Trophoblast cell (in vitro differentiated cells and primary cell): ENCODE results near the gene GFPT2.

Experiments
- DNase-seq, 2 donors: peaks; one replicate each; pipeline ENCODE4 v3.0.0-alpha.2; 2016
- H2AFZ ChIP-seq: 2 replicates; pipeline ENCODE4 v1.6.1; 2013; ENCODE audit warnings: low read length, moderate library complexity, mild to moderate bottlenecking; ENCODE audit not compliant: insufficient read depth, poor library complexity
- H2AK5ac ChIP-seq: 2 replicates; pipeline ENCODE4 v1.6.1; 2013; ENCODE audit warnings: mild to moderate bottlenecking, low read length
- H2BK120ac ChIP-seq: 2 replicates; pipeline ENCODE4 v1.6.1; 2013; ENCODE audit warnings: low read length, mild to moderate bottlenecking, moderate library complexity; ENCODE audit not compliant: insufficient read depth, poor library complexity
- H2BK12ac ChIP-seq: 2 replicates; pipeline ENCODE4 v1.6.1; 2013; ENCODE audit warnings: mild to moderate bottlenecking, low read length, moderate library complexity
- H2BK5ac ChIP-seq: 2 replicates; pipeline ENCODE4 v1.6.1; 2013; ENCODE audit warnings: low read length, low read depth, moderate library complexity, mild to moderate bottlenecking; ENCODE audit not compliant: poor library complexity
- H3K14ac ChIP-seq: 2 replicates; pipeline ENCODE4 v1.6.1; 2013; ENCODE audit warnings: mild to moderate bottlenecking, low read length
- H3K18ac ChIP-seq: 2 replicates; pipeline ENCODE4 v1.6.1; 2013; ENCODE audit warnings: mild to moderate bottlenecking, low read length
- H3K23ac ChIP-seq: 2 replicates; pipeline ENCODE4 v1.6.1; 2013; ENCODE audit warnings: low read length
- H3K27ac ChIP-seq: 2 replicates; pipeline ENCODE4 v1.5.1; 2013; ENCODE audit warnings: low read depth, mild to moderate bottlenecking, inconsistent platforms, low read length, moderate library complexity
- H3K27me3 ChIP-seq: 2 replicates; pipeline ENCODE4 v1.6.1; 2013; ENCODE audit warnings: inconsistent platforms, mild to moderate bottlenecking, low read length, moderate library complexity; ENCODE audit not compliant: insufficient read depth
- H3K36me3 ChIP-seq, 2 experiments: 1 replicate in 1 of 2; 2 replicates in 1 of 2; pipeline ENCODE4 v1.6.1; 2013; ENCODE audit warnings: low read length in 2 of 2, mild to moderate bottlenecking in 2 of 2, moderate library complexity in 1 of 2; ENCODE audit not compliant: insufficient read depth in 2 of 2, control insufficient read depth in 1 of 2
- H3K4ac ChIP-seq: 2 replicates; pipeline ENCODE4 v1.6.1; 2013; ENCODE audit warnings: low read depth, mild to moderate bottlenecking, low read length, moderate library complexity
- H3K4me1 ChIP-seq, 2 experiments: 1 replicate in 1 of 2; 2 replicates in 1 of 2; pipeline ENCODE4 v1.6.1; 2013; ENCODE audit warnings: low read length in 2 of 2, mild to moderate bottlenecking in 2 of 2, moderate library complexity in 1 of 2; ENCODE audit not compliant: insufficient read depth in 2 of 2, control insufficient read depth in 1 of 2
- H3K4me2 ChIP-seq: 2 replicates; pipeline ENCODE4 v1.6.1; 2013; ENCODE audit warnings: inconsistent platforms, mild to moderate bottlenecking, low read length, moderate library complexity
- H3K4me3 ChIP-seq: 2 replicates; pipeline ENCODE4 v1.5.1; 2013; ENCODE audit warnings: mild to moderate bottlenecking, low read depth, low read length, inconsistent platforms
- H3K79me1 ChIP-seq: one replicate; pipeline ENCODE4 v1.6.1; 2013; ENCODE audit warnings: low read length
- H3K79me2 ChIP-seq: 2 replicates; pipeline ENCODE4 v1.6.1; 2013; ENCODE audit warnings: low read length, mild to moderate bottlenecking; ENCODE audit not compliant: control insufficient read depth, insufficient read depth, poor library complexity
- H3K9ac ChIP-seq: 2 replicates; pipeline ENCODE4 v1.6.1; 2013; ENCODE audit warnings: mild to moderate bottlenecking, low read length
- H3K9me3 ChIP-seq: 2 replicates; pipeline ENCODE4 v1.6.1; 2013; ENCODE audit warnings: low read depth, mild to moderate bottlenecking, control low read depth, inconsistent platforms, low read length; ENCODE audit not compliant: insufficient read depth
- H4K12ac ChIP-seq: 2 replicates; pipeline ENCODE4 v1.6.1; 2013; ENCODE audit warnings: low read depth, mild to moderate bottlenecking, low read length, moderate library complexity
- H4K8ac ChIP-seq: 2 replicates; pipeline ENCODE4 v1.6.1; 2013; ENCODE audit warnings: low read depth, mild to moderate bottlenecking, low read length, moderate library complexity
- H4K91ac ChIP-seq: one replicate; pipeline ENCODE4 v1.6.1; 2013; ENCODE audit warnings: low read depth, mild to moderate bottlenecking, low read length, moderate library complexity
- WGBS: extraction: QIAGEN DNeasy Blood & Tissue Kit; methylation state at CpG from one replicate; pipeline ENCODE4 v1.1.7; 2013; ENCODE audit warnings: missing lambda C conversion rate; ENCODE audit not compliant: insufficient read length, insufficient coverage; ENCODE audit errors: extremely low coverage; 5-methylcytosine and 5-hydroxymethylcytosine counted together

GFPT2 gene

GRCh38 chr5:180380441-180380840, 27.3 kb upstream of the GFPT2 start:
- H2BK12ac ChIP-seq: no peak overlapping the region
- no peaks in the 10 kb centered on the region for H3K36me3 ChIP-seq
- no peak overlapping the region for H3K18ac ChIP-seq
- no peaks in the 10 kb centered on the region for H3K27me3 ChIP-seq
- no peak overlapping the region for H3K9ac ChIP-seq
- no peak overlapping the region for H4K8ac ChIP-seq
- H2AK5ac ChIP-seq: no peak overlapping the region
- no peaks in the 10 kb centered on the region for H3K79me1 ChIP-seq
- no peak overlapping the region for H3K4me2 ChIP-seq
- H3K4ac ChIP-seq: no peak overlapping the region
- H3K23ac ChIP-seq: no peak overlapping the region
- no peak overlapping the region for H4K12ac ChIP-seq
- WGBS: no CpG with 5 or more reads among the region's 10 CpGs
- no peaks in the 10 kb centered on the region for H3K79me2 ChIP-seq
- H3K4me3 ChIP-seq: no peak overlapping the region
- no peak overlapping the region for H3K14ac ChIP-seq
- H2AFZ ChIP-seq: no peak overlapping the region
- no peaks in the 10 kb centered on the region for H3K9me3 ChIP-seq
- no peak overlapping the region for H4K91ac ChIP-seq
- H2BK120ac ChIP-seq: no peak overlapping the region
- H3K4me1 ChIP-seq: no peaks in the 10 kb centered on the region
- no peak overlapping the region for H3K27ac ChIP-seq
- H2BK5ac ChIP-seq: no peak overlapping the region
- DNase-seq: no peak

GRCh38 chr5:180379355-180380070, 26.4 kb upstream of the GFPT2 start:
- H3K9ac ChIP-seq: no peak overlapping the region
- no peaks in the 10 kb centered on the region for H3K4me1 ChIP-seq
- H3K79me2 ChIP-seq: no peaks in the 10 kb centered on the region
- H4K91ac ChIP-seq: no peak overlapping the region
- H3K27ac ChIP-seq: no peak overlapping the region
- H4K12ac ChIP-seq: no peak overlapping the region
- no peak overlapping the region for H3K4me3 ChIP-seq
- H3K4me2 ChIP-seq: no peak overlapping the region
- H2BK5ac ChIP-seq: no peak overlapping the region
- H3K23ac ChIP-seq: no peak overlapping the region
- no peaks in the 10 kb centered on the region for H3K79me1 ChIP-seq
- no CpG with 5 or more reads among the region's 31 CpGs for WGBS
- no peak overlapping the region for H2BK12ac ChIP-seq
- no peak overlapping the region for H3K18ac ChIP-seq
- no peak overlapping the region for H2BK120ac ChIP-seq
- H3K9me3 ChIP-seq: peaks cover 3% of the 10 kb centered on the region
- H3K27me3 ChIP-seq: no peaks in the 10 kb centered on the region
- no peak overlapping the region for H4K8ac ChIP-seq
- no peaks in the 10 kb centered on the region for H3K36me3 ChIP-seq
- no peak overlapping the region for H3K14ac ChIP-seq
- H2AFZ ChIP-seq: no peak overlapping the region
- H2AK5ac ChIP-seq: no peak overlapping the region
- no peak for DNase-seq
- H3K4ac ChIP-seq: no peak overlapping the region

- Histone ChIP-seq H3K23ac (no peak overlapping the region), H3K14ac (no peak overlapping the region), H4K12ac (no peak overlapping the region), H4K91ac (no peak overlapping the region), H3K36me3 (no peaks in the 10 kb centered on the region), H3K18ac (no peak overlapping the region), H3K4ac (no peak overlapping the region), H3K79me1 (no peaks in the 10 kb centered on the region), H4K8ac (no peak overlapping the region), H3K4me1 (no peaks in the 10 kb centered on the region), H2BK120ac (no peak overlapping the region), H3K4me3 (no peak overlapping the region), H2BK12ac (no peak overlapping the region), H3K79me2 (no peaks in the 10 kb centered on the region), H2BK5ac (no peak overlapping the region), H2AK5ac (no peak overlapping the region), H3K27me3 (no peaks in the 10 kb centered on the region), H3K9me3 (peaks cover 3% of the 10 kb centered on the region), H3K4me2 (no peak overlapping the region), H3K27ac (no peak overlapping the region), H3K9ac (no peak overlapping the region), H2AFZ (no peak overlapping the region)
- DNase-seq: no peak
- no CpG with 5 or more reads among the region's 9 CpGs for WGBS
Measured at GRCh38 chr5:180378438-180379344, 25.6 kb upstream of the GFPT2 start.

GRCh38 chr5:180377556-180378197, 24.5 kb upstream of the GFPT2 start:
- Histone ChIP-seq H3K14ac (no peak overlapping the region), H4K12ac (no peak overlapping the region), H4K91ac (no peak overlapping the region), H3K27me3 (no peaks in the 10 kb centered on the region), H3K4me3 (no peak overlapping the region), H3K23ac (no peak overlapping the region), H3K4me1 (no peaks in the 10 kb centered on the region), H2AFZ (no peak overlapping the region), H2BK12ac (no peak overlapping the region), H2AK5ac (no peak overlapping the region), H3K79me2 (no peaks in the 10 kb centered on the region), H3K36me3 (no peaks in the 10 kb centered on the region), H2BK5ac (no peak overlapping the region), H3K18ac (no peak overlapping the region), H2BK120ac (no peak overlapping the region), H3K4me2 (no peak overlapping the region), H3K79me1 (no peaks in the 10 kb centered on the region), H3K4ac (no peak overlapping the region), H3K9ac (no peak overlapping the region), H4K8ac (no peak overlapping the region), H3K9me3 (peaks cover 3% of the 10 kb centered on the region), H3K27ac (no peak overlapping the region)
- no peak for DNase-seq
- no CpG with 5 or more reads among the region's 13 CpGs for WGBS
